ENCODE data around the gene TOP1.

DNA sequence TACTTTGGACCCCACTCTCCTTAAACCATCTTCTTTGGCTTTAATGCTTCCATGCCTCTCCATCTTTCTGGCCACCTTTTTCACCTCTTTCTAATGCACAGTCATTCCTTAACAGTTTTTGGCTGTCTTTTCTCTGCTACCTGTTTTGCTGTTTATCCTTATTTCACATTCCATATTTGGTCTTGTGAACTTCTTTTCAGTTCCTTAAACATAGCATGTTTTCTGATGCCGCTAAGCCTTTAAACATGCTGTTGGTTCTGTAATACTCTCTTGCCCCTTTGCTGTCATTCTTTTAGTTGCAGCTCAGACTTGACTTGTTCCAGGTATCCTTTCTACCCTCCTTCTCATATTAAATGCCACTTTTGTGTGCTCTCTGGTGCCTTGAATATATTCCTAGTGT, 35.8 kb downstream of the TOP1 start:
- TF ChIP-seq, protein P1, sequence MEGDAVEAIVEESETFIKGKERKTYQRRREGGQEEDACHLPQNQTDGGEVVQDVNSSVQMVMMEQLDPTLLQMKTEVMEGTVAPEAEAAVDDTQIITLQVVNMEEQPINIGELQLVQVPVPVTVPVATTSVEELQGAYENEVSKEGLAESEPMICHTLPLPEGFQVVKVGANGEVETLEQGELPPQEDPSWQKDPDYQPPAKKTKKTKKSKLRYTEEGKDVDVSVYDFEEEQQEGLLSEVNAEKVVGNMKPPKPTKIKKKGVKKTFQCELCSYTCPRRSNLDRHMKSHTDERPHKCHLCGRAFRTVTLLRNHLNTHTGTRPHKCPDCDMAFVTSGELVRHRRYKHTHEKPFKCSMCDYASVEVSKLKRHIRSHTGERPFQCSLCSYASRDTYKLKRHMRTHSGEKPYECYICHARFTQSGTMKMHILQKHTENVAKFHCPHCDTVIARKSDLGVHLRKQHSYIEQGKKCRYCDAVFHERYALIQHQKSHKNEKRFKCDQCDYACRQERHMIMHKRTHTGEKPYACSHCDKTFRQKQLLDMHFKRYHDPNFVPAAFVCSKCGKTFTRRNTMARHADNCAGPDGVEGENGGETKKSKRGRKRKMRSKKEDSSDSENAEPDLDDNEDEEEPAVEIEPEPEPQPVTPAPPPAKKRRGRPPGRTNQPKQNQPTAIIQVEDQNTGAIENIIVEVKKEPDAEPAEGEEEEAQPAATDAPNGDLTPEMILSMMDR (conservative IDR thresholded peaks at IDR 0.05 in 1 of 2, IDR thresholded peaks at IDR 0.05 in 1 of 2; ENCODE audit: extremely low read depth in 1 of 2, insufficient read depth in 1 of 2, low read depth in 1 of 2, low read length in 2 of 2): no peak
- TF ChIP-seq EZH2 (IDR thresholded peaks at IDR 0.05; ENCODE audit: borderline replicate concordance, low read length): no peak
